WTC11 (cell line): ENCODE measurements around the gene CD28. TPM values are rescaled to one million over a fixed set of nuclear protein-coding genes. Genes with fewer than 3 reads are reported as not detected.

Source experiments
- ATAC-seq: fragments of 200-7000 bp; cut with Tn5 transposase; 2 replicates; pipeline ENCODE4 v1.10.0; 2021; ENCODE audit warnings: mild to moderate bottlenecking, moderate library complexity
- CTCF ChIA-PET: fragments of 300-600 bp; sonication (Branson Sonifier 250); formaldehyde crosslinking; loops from one replicate; lab custom pipeline; 2021; ENCODE audit warnings: antibody characterized with exemption; lab: Charles Lee
- POLR2A ChIA-PET: fragments of 350-600 bp; sonication (Branson Sonifier 250); formaldehyde crosslinking; loops from one replicate; lab custom pipeline; 2021; ENCODE audit warnings: antibody characterized with exemption; lab: Charles Lee
- DNase-seq: peaks from one replicate; pipeline ENCODE4 v3.0.0; 2021; ENCODE audit warnings: low spot score
- H3K27ac Mint-ChIP-seq: 2 replicates; pipeline ENCODE4 v1.8.0; 2021; ENCODE audit warnings: mixed read lengths
- H3K27me3 Mint-ChIP-seq: 2 replicates; pipeline ENCODE4 v1.8.0; 2021; ENCODE audit warnings: low read depth, mild to moderate bottlenecking, moderate library complexity, mixed read lengths
- H3K36me3 Mint-ChIP-seq: 2 replicates; pipeline ENCODE4 v1.8.0; 2021; ENCODE audit warnings: mixed read lengths
- H3K4me1 Mint-ChIP-seq: 2 replicates; pipeline ENCODE4 v1.8.0; 2022; ENCODE audit warnings: mixed read lengths
- H3K4me3 Mint-ChIP-seq: 2 replicates; pipeline ENCODE4 v1.8.0; 2021; ENCODE audit warnings: mild to moderate bottlenecking, moderate library complexity, mixed read lengths
- H3K9me3 Mint-ChIP-seq: 2 replicates; pipeline ENCODE4 v1.8.0; 2021; ENCODE audit warnings: mixed read lengths
- GABPB1 ChIP-seq: sonication (generic); formaldehyde crosslinking; IDR thresholded peaks from 2 replicates; pipeline ENCODE4 v1.8.1; 2023; ENCODE audit warnings: mild to moderate bottlenecking, missing genetic modification reagents
- MYBL2 ChIP-seq: sonication (generic); formaldehyde crosslinking; IDR thresholded peaks from 2 replicates; pipeline ENCODE4 v1.8.1; 2023; ENCODE audit warnings: mild to moderate bottlenecking, moderate library complexity, missing genetic modification reagents
- NR2C2 ChIP-seq: sonication (generic); formaldehyde crosslinking; IDR thresholded peaks from 2 replicates; pipeline ENCODE4 v1.8.0; 2022; ENCODE audit warnings: mild to moderate bottlenecking, missing genetic modification reagents
- SMAD4 ChIP-seq: sonication (generic); formaldehyde crosslinking; IDR thresholded peaks from 2 replicates; pipeline ENCODE4 v1.8.0; 2022; ENCODE audit warnings: mild to moderate bottlenecking, missing genetic modification reagents
- SOX15 ChIP-seq: fragments of 250-450 bp; sonication (Bioruptor Pico); IDR thresholded peaks from 2 replicates; pipeline ENCODE4 v1.9.0; 2021; ENCODE audit warnings: mild to moderate bottlenecking
- ZBTB21 ChIP-seq: sonication (generic); formaldehyde crosslinking; IDR thresholded peaks from 2 replicates; pipeline ENCODE4 v1.8.1; 2023; ENCODE audit warnings: mild to moderate bottlenecking, missing genetic modification reagents, borderline replicate concordance
- ZNF219 ChIP-seq: sonication (generic); formaldehyde crosslinking; IDR thresholded peaks from 2 replicates; pipeline ENCODE4 v1.8.0; 2023; ENCODE audit warnings: missing genetic modification reagents, mild to moderate bottlenecking, borderline replicate concordance
- ZNF232 ChIP-seq: sonication (generic); formaldehyde crosslinking; IDR thresholded peaks from 2 replicates; pipeline ENCODE4 v1.8.0; 2022; ENCODE audit warnings: mild to moderate bottlenecking, missing genetic modification reagents
- ZNF263 ChIP-seq: sonication (generic); formaldehyde crosslinking; IDR thresholded peaks from 2 replicates; pipeline ENCODE4 v1.8.1; 2022; ENCODE audit warnings: low read depth, mild to moderate bottlenecking, moderate library complexity, missing genetic modification reagents
- ZNF396 ChIP-seq: fragments of 250-450 bp; sonication (Bioruptor Pico); IDR thresholded peaks from 2 replicates; pipeline ENCODE4 v1.8.0; 2021; ENCODE audit warnings: mild to moderate bottlenecking, moderate library complexity, borderline replicate concordance
- total RNA-seq: library from RNA; stranded (reverse); gene quantifications from 3 replicates; pipeline ENCODE4 v1.2.3, GENCODE V29; 2021
- TF ChIP-seq, protein P1 (sequence below): fragments of 250-450 bp; sonication (Bioruptor Pico); IDR thresholded peaks from 2 replicates; pipeline ENCODE4 v1.9.0; 2021; ENCODE audit warnings: moderate library complexity, mild to moderate bottlenecking, inconsistent platforms, borderline replicate concordance
- TF ChIP-seq, protein P2 (sequence below): sonication (generic); formaldehyde crosslinking; IDR thresholded peaks from 2 replicates; pipeline ENCODE4 v1.8.1; 2023; ENCODE audit warnings: mild to moderate bottlenecking, missing genetic modification reagents, moderate library complexity
- TF ChIP-seq, protein P3 (sequence below): sonication (generic); formaldehyde crosslinking; IDR thresholded peaks from 2 replicates; pipeline ENCODE4 v1.8.0; 2023; ENCODE audit warnings: mild to moderate bottlenecking, missing genetic modification reagents
- TF ChIP-seq, protein P4 (sequence below): fragments of 250-450 bp; sonication (Bioruptor Pico); IDR thresholded peaks from 2 replicates; pipeline ENCODE4 v2.1.2; 2022; ENCODE audit warnings: mild to moderate bottlenecking, moderate library complexity
- TF ChIP-seq, protein P5 (sequence below): sonication (generic); formaldehyde crosslinking; IDR thresholded peaks from 2 replicates; pipeline ENCODE4 v1.8.1; 2022; ENCODE audit warnings: low read depth, mild to moderate bottlenecking, moderate library complexity, missing genetic modification reagents, borderline replicate concordance
- TF ChIP-seq, protein P6 (sequence below): sonication (generic); formaldehyde crosslinking; IDR thresholded peaks from 2 replicates; pipeline ENCODE4 v1.8.1; 2023; ENCODE audit warnings: mild to moderate bottlenecking, moderate library complexity, missing genetic modification reagents
- TF ChIP-seq, protein P7 (sequence below): sonication (generic); formaldehyde crosslinking; conservative IDR thresholded peaks from 2 replicates; pipeline ENCODE4 v1.8.1; 2023; ENCODE audit warnings: mild to moderate bottlenecking, low read depth, missing genetic modification reagents, moderate library complexity

CD28 gene
- total RNA-seq, 1 experiment from 2014 or later = 0.11 TPM

DNA sequence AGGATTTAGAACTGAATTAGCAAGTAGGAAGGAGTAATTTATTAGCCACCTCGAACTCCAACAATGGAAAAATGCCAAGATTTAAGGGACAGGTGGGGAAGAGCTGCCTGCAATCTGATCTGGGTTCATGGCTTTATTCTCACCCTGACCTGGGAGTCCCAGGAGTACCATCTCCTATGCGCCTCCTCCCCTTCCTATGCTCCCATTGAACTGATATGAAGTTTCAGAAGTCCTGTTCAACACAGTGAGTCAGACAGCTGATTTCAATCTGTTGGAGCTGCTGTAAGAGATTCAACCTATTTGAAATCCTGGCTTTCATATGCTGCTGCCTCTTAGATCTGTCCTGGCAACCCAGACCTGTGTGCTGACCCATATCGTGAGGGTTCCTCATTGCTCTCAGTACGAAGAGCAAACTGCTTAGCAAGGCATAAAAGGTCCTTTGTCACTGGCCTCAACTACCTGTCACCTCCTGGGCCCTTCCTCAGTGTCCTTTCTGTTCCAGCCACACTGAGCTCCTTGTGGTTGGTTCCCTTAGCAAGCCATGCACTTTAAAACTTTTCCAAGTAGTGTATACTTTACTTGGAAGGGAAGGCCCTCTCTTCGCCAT is 15.9 kb upstream of the CD28 start:
- no peaks in the 10 kb centered on the region for H3K9me3 Mint-ChIP-seq
- ATAC-seq (no peak), DNase-seq (no peak)
- ChIA-PET CTCF (no interaction called here), POLR2A (no interaction called here)
- H3K36me3 Mint-ChIP-seq = no peaks in the 10 kb centered on the region
- no peaks in the 10 kb centered on the region for H3K27me3 Mint-ChIP-seq
- TF ChIP-seq GABPB1 = no peak
- TF ChIP-seq, protein P1, sequence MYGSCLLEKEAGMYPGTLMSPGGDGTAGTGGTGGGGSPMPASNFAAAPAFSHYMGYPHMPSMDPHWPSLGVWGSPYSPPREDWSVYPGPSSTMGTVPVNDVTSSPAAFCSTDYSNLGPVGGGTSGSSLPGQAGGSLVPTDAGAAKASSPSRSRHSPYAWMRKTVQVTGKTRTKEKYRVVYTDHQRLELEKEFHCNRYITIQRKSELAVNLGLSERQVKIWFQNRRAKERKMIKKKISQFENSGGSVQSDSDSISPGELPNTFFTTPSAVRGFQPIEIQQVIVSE (CRISPR knock-in tag) = no peak
- no peak for TF ChIP-seq ZNF396
- no peak for TF ChIP-seq ZNF232 (CRISPR knock-in tag)
- TF ChIP-seq ZNF263 = no peak
- TF ChIP-seq, protein P2, sequence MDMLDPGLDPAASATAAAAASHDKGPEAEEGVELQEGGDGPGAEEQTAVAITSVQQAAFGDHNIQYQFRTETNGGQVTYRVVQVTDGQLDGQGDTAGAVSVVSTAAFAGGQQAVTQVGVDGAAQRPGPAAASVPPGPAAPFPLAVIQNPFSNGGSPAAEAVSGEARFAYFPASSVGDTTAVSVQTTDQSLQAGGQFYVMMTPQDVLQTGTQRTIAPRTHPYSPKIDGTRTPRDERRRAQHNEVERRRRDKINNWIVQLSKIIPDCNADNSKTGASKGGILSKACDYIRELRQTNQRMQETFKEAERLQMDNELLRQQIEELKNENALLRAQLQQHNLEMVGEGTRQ (CRISPR knock-in tag) = no peak
- TF ChIP-seq, protein P3, sequence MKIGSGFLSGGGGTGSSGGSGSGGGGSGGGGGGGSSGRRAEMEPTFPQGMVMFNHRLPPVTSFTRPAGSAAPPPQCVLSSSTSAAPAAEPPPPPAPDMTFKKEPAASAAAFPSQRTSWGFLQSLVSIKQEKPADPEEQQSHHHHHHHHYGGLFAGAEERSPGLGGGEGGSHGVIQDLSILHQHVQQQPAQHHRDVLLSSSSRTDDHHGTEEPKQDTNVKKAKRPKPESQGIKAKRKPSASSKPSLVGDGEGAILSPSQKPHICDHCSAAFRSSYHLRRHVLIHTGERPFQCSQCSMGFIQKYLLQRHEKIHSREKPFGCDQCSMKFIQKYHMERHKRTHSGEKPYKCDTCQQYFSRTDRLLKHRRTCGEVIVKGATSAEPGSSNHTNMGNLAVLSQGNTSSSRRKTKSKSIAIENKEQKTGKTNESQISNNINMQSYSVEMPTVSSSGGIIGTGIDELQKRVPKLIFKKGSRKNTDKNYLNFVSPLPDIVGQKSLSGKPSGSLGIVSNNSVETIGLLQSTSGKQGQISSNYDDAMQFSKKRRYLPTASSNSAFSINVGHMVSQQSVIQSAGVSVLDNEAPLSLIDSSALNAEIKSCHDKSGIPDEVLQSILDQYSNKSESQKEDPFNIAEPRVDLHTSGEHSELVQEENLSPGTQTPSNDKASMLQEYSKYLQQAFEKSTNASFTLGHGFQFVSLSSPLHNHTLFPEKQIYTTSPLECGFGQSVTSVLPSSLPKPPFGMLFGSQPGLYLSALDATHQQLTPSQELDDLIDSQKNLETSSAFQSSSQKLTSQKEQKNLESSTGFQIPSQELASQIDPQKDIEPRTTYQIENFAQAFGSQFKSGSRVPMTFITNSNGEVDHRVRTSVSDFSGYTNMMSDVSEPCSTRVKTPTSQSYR (CRISPR knock-in tag) = no peak
- TF ChIP-seq, protein P4, sequence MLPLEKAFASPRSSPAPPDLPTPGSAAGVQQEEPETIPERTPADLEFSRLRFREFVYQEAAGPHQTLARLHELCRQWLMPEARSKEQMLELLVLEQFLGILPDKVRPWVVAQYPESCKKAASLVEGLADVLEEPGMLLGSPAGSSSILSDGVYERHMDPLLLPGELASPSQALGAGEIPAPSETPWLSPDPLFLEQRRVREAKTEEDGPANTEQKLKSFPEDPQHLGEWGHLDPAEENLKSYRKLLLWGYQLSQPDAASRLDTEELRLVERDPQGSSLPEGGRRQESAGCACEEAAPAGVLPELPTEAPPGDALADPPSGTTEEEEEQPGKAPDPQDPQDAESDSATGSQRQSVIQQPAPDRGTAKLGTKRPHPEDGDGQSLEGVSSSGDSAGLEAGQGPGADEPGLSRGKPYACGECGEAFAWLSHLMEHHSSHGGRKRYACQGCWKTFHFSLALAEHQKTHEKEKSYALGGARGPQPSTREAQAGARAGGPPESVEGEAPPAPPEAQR (CRISPR knock-in tag) = no peak
- no peak for TF ChIP-seq ZNF219 (CRISPR knock-in tag)
- TF ChIP-seq, protein P5, sequence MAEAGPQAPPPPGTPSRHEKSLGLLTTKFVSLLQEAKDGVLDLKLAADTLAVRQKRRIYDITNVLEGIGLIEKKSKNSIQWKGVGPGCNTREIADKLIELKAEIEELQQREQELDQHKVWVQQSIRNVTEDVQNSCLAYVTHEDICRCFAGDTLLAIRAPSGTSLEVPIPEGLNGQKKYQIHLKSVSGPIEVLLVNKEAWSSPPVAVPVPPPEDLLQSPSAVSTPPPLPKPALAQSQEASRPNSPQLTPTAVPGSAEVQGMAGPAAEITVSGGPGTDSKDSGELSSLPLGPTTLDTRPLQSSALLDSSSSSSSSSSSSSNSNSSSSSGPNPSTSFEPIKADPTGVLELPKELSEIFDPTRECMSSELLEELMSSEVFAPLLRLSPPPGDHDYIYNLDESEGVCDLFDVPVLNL (CRISPR knock-in tag) = no peak
- no peak for TF ChIP-seq SOX15 (CRISPR knock-in tag)
- no peak for TF ChIP-seq NR2C2 (CRISPR knock-in tag)
- TF ChIP-seq SMAD4 (CRISPR knock-in tag) = no peak
- no peak for TF ChIP-seq MYBL2 (CRISPR knock-in tag)
- TF ChIP-seq, protein P6, sequence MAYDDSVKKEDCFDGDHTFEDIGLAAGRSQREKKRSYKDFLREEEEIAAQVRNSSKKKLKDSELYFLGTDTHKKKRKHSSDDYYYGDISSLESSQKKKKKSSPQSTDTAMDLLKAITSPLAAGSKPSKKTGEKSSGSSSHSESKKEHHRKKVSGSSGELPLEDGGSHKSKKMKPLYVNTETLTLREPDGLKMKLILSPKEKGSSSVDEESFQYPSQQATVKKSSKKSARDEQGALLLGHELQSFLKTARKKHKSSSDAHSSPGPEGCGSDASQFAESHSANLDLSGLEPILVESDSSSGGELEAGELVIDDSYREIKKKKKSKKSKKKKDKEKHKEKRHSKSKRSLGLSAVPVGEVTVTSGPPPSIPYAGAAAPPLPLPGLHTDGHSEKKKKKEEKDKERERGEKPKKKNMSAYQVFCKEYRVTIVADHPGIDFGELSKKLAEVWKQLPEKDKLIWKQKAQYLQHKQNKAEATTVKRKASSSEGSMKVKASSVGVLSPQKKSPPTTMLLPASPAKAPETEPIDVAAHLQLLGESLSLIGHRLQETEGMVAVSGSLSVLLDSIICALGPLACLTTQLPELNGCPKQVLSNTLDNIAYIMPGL (CRISPR knock-in tag) = no peak
- no peak overlapping the region for H3K4me3 Mint-ChIP-seq
- no peak overlapping the region for H3K27ac Mint-ChIP-seq
- H3K4me1 Mint-ChIP-seq = peaks cover 9% of the 10 kb centered on the region

DNA sequence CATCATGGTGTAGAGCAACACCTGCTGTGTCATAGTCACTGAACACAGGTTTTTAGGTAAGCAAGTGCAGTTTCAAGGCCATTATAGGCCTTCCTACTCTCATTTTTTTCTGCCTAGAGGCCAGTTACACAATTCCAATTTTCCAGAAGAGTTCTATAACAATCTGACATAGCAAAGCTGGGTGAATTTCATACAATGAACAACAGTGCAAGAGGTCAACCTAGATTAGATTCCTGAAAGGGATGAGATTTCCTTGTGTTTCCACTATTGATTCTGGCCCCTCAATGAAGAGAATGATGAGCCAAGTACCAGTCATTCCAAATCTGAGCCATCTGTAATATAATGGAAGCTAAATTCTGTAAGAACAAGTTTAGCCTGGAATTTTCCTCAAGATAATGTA is 15.3 kb upstream of the CD28 start:
- TF ChIP-seq ZBTB21 (CRISPR knock-in tag) = no peak
- TF ChIP-seq, protein P7, sequence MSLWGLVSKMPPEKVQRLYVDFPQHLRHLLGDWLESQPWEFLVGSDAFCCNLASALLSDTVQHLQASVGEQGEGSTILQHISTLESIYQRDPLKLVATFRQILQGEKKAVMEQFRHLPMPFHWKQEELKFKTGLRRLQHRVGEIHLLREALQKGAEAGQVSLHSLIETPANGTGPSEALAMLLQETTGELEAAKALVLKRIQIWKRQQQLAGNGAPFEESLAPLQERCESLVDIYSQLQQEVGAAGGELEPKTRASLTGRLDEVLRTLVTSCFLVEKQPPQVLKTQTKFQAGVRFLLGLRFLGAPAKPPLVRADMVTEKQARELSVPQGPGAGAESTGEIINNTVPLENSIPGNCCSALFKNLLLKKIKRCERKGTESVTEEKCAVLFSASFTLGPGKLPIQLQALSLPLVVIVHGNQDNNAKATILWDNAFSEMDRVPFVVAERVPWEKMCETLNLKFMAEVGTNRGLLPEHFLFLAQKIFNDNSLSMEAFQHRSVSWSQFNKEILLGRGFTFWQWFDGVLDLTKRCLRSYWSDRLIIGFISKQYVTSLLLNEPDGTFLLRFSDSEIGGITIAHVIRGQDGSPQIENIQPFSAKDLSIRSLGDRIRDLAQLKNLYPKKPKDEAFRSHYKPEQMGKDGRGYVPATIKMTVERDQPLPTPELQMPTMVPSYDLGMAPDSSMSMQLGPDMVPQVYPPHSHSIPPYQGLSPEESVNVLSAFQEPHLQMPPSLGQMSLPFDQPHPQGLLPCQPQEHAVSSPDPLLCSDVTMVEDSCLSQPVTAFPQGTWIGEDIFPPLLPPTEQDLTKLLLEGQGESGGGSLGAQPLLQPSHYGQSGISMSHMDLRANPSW (CRISPR knock-in tag) = no peak
- TF ChIP-seq, all 79 proteins: peak for 0
- Mint-ChIP-seq H3K27ac (no peak overlapping the region), H3K27me3 (no peaks in the 10 kb centered on the region), H3K4me3 (no peak overlapping the region), H3K4me1 (peaks cover 9% of the 10 kb centered on the region), H3K36me3 (no peaks in the 10 kb centered on the region), H3K9me3 (no peaks in the 10 kb centered on the region)
- DNase-seq = no peak
- CTCF ChIA-PET = no interaction called here
- ATAC-seq = no peak
- POLR2A ChIA-PET = no interaction called here
